Esophagus squamous epithelium (tissue), 5 donors: ENCODE measurements around the gene PRODH. TPM values are rescaled to one million over a fixed set of nuclear protein-coding genes. Genes with fewer than 3 reads are reported as not detected.

Experiments
- DNase-seq: peaks from one replicate; lab custom pipeline; 2025; lab: John Stamatoyannopoulos, UW
- H3K27ac ChIP-seq, 4 donors: fragments of 200-600 bp; sonication (generic); one replicate each; pipeline ENCODE4 v1.5.1; 2016 to 2019; ENCODE audit warnings: mild to moderate bottlenecking in 1 of 4
- H3K27me3 ChIP-seq, 4 donors: fragments of 200-600 bp; sonication (generic); 1 replicate in 3 of 4; 2 replicates in 1 of 4; pipeline versions ENCODE4 v1.5.1 to v1.6.0; 2017 to 2021; ENCODE audit warnings: antibody characterized with exemption in 1 of 4
- H3K36me3 ChIP-seq, 3 donors: fragments of 200-600 bp; sonication (generic); one replicate each; pipeline ENCODE4 v1.5.1; 2016 to 2019
- H3K4me1 ChIP-seq, 3 donors: fragments of 200-600 bp; sonication (generic); one replicate each; pipeline ENCODE4 v1.5.1; 2017 to 2019
- H3K4me3 ChIP-seq, 4 donors: fragments of 200-600 bp; sonication (generic); 1 replicate in 3 of 4; 2 replicates in 1 of 4; pipeline ENCODE4 v1.5.1; 2016 to 2019; ENCODE audit warnings: mild to moderate bottlenecking in 2 of 4, moderate library complexity in 1 of 4
- H3K9me3 ChIP-seq, 3 donors: fragments of 200-600 bp; sonication (generic); one replicate each; pipeline ENCODE4 v1.5.1; 2016 to 2019
- POLR2A ChIP-seq, 4 donors: fragments of 450-650 bp; IDR thresholded peaks; one replicate each; pipeline ENCODE4 v1.6.1; 2017; ENCODE audit warnings: antibody characterized with exemption in 4 of 4, mild to moderate bottlenecking in 4 of 4, moderate library complexity in 3 of 4
- WGBS, 2 donors: methylation state at CpG; one replicate each; pipeline ENCODE4 v1.1.5; 2018; 5-methylcytosine and 5-hydroxymethylcytosine counted together
- intact Hi-C: fragments of 100-400 bp; cut with DNase I; formaldehyde crosslinking; loops from one replicate; pipeline ENCODE4 v1.15.0; 2022
- total RNA-seq, 4 donors: library from RNA; depleted of rRNA; stranded (reverse); fragments of >200 nt; gene quantifications; one replicate each; pipeline ENCODE4 v1.1.0, GENCODE V29; 2016
- TF ChIP-seq, protein P1 (sequence below), 6 experiments: fragments of 450-650 bp in 4 of 6; fragments of 200-600 bp in 2 of 6; sonication (generic) in 2 of 6; IDR thresholded peaks; one replicate each; pipeline ENCODE4 v1.5.1; 2016 to 2019; ENCODE audit warnings: antibody characterized with exemption in 6 of 6, mild to moderate bottlenecking in 4 of 6, moderate library complexity in 4 of 6
- donor health status: DM: yes; HTN: yes; CAD: no.

Gene PRODH, protein sequence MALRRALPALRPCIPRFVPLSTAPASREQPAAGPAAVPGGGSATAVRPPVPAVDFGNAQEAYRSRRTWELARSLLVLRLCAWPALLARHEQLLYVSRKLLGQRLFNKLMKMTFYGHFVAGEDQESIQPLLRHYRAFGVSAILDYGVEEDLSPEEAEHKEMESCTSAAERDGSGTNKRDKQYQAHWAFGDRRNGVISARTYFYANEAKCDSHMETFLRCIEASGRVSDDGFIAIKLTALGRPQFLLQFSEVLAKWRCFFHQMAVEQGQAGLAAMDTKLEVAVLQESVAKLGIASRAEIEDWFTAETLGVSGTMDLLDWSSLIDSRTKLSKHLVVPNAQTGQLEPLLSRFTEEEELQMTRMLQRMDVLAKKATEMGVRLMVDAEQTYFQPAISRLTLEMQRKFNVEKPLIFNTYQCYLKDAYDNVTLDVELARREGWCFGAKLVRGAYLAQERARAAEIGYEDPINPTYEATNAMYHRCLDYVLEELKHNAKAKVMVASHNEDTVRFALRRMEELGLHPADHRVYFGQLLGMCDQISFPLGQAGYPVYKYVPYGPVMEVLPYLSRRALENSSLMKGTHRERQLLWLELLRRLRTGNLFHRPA
- 10 to 100 TPM in 1 of 4 donors, 1 to 10 TPM in 3; 3.0 to 14.7 (median 8.0) TPM for total RNA-seq

DNA sequence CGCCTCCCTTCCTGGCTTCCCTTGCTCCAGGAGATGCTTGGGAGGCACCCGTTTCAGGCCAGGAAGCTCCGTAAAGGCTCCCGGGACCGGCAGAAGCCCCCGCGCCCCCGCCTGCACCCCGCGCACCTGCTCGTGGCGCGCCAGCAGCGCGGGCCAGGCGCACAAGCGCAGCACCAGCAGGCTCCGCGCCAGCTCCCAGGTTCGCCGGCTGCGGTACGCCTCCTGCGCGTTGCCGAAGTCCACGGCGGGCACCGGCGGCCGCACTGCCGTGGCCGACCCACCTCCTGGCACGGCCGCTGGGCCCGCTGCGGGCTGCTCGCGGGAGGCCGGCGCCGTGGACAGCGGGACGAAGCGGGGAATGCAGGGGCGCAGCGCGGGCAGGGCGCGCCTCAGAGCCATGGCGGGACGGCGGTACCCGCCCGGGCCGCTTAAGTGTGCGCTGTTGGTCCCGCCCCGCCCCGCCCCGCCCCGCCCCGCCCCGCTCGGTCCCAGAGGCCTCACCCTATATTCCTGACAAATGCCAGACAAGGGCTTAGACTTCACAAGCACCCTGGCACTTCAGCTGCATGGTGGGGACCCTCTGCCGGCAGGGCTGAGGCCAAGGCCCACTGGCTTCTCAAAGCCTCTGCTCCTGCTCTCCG, at the start of gene PRODH:
PRODH (minus strand) TSS at position 405 of the 641 bp plus-strand sequence; CDS start at position 399, 6 bp downstream.
- Histone ChIP-seq H3K9me3 (no peaks in the 10 kb centered on the region), H3K4me3 (no peak within 1 kb of the TSS), H3K36me3 (no peaks in the 10 kb centered on the region), H3K27ac (no peak within 1 kb of the TSS), H3K27me3 (no peaks in the 10 kb centered on the region), H3K4me1 (no peaks in the 10 kb centered on the region)
- no peak for DNase-seq
- intact Hi-C loops = no loop called here
- TF ChIP-seq, protein P1, sequence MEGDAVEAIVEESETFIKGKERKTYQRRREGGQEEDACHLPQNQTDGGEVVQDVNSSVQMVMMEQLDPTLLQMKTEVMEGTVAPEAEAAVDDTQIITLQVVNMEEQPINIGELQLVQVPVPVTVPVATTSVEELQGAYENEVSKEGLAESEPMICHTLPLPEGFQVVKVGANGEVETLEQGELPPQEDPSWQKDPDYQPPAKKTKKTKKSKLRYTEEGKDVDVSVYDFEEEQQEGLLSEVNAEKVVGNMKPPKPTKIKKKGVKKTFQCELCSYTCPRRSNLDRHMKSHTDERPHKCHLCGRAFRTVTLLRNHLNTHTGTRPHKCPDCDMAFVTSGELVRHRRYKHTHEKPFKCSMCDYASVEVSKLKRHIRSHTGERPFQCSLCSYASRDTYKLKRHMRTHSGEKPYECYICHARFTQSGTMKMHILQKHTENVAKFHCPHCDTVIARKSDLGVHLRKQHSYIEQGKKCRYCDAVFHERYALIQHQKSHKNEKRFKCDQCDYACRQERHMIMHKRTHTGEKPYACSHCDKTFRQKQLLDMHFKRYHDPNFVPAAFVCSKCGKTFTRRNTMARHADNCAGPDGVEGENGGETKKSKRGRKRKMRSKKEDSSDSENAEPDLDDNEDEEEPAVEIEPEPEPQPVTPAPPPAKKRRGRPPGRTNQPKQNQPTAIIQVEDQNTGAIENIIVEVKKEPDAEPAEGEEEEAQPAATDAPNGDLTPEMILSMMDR (IDR thresholded peaks at IDR 0.05) = no peak
- TF ChIP-seq POLR2A (IDR thresholded peaks at IDR 0.05) = no peak
- no CpG with 5 or more reads among the region's 67 CpGs for WGBS, 2 donors

DNA sequence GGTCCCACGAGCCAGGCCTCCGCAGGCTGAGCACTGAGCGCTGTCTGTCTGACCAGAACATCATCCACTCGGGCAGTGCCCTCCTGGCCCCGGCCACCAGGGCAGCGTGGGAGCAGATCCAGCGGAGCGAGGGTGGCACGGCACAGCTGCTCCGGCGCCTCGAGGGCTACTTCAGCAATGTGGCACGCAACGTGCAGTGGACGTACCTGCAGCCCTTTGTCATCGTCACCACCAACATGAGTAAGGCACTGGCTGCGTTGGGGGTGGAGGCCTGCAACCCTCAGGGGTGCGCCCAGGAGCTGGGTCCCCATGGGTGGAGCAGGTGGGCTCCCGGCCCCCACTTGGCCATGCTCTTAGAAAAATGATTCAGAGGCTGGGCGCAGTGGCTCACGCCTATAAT, 49.7 kb upstream of the PRODH start:
- Histone ChIP-seq H3K9me3 (peaks cover 0 to 4% (median 0%) of the 10 kb centered on the region in 3 donors), H3K4me1 (no peaks in the 10 kb centered on the region), H3K4me3 (no peak overlapping the region), H3K27me3 (peaks cover 0 to 67% (median 0%) of the 10 kb centered on the region in 4 donors), H3K27ac (no peak overlapping the region), H3K36me3 (no peaks in the 10 kb centered on the region)
- intact Hi-C loops = no loop called here
- TF ChIP-seq POLR2A (IDR thresholded peaks at IDR 0.05) = no peak
- TF ChIP-seq, protein P1 (IDR thresholded peaks at IDR 0.05) = no peak
- no peak for DNase-seq
- 86 to 91% methylated on average over 3 to 14 of the region's 21 CpGs for WGBS, 2 donors

DNA sequence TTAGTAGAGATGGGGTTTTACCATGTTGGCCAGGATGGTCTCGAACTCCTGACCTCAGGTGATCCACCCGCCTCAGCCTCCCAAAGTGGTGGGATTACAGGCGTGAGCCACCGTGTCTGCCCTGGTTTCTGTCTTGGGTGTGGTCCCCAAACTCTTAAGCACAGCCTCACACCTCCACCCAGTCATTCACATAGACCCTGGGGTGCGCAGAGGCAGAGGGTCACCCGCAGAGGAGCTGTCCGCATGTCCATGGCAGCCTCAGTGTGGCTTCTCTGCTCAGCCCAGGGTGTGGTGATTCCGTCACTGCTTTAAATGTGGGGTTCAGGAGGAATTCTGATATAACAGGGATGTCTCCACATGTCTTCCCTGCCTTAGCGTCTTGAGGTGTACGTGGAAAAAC, 48.5 kb upstream of the PRODH start:
- H3K9me3 ChIP-seq = peaks cover 0 to 8% (median 0%) of the 10 kb centered on the region in 3 donors
- H3K27me3 ChIP-seq = peaks cover 0 to 56% (median 0%) of the 10 kb centered on the region in 4 donors
- H3K27ac ChIP-seq = no peak overlapping the region
- H3K36me3 ChIP-seq = no peaks in the 10 kb centered on the region
- no peak overlapping the region for H3K4me3 ChIP-seq
- DNase-seq = no peak
- intact Hi-C loops = no loop called here
- no peaks in the 10 kb centered on the region for H3K4me1 ChIP-seq
- TF ChIP-seq POLR2A (IDR thresholded peaks at IDR 0.05) = no peak
- TF ChIP-seq, protein P1 (IDR thresholded peaks at IDR 0.05) = no peak
- 75% methylated on average over 5 to 10 of the region's 10 CpGs for WGBS, 2 donors

DNA sequence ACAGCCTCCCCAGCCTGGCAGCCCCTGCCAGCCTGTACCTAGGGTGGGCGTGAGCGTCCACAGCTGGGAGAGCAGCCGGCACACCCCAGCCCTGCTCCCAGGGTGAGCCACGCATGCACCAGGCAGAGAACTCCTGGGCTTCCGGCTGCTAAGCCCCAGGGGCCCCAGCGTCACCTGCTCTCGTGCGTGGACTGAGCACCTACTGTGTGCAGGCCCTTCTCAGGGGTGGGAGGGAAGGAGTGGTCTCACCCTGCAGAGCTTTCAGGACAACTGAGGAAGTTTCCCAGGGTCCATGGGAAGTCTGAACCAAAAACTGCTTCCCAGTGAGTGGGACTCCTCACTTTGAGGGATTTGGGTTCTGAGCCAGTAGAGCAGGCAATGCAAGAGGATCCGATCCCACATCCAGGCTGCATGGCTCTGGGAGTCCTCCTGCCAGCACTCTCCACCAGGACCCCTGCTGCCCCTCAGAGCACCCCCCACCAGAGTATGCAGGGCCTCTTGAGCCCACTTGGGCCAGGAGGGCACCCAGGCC, 47.1 kb upstream of the PRODH start:
- intact Hi-C loops = no loop called here
- Histone ChIP-seq H3K4me3 (no peak overlapping the region), H3K4me1 (no peaks in the 10 kb centered on the region), H3K36me3 (no peaks in the 10 kb centered on the region), H3K27ac (no peak overlapping the region), H3K27me3 (peaks cover 0 to 53% (median 0%) of the 10 kb centered on the region in 4 donors), H3K9me3 (peaks cover 0 to 8% (median 0%) of the 10 kb centered on the region in 3 donors)
- TF ChIP-seq, protein P1 (IDR thresholded peaks at IDR 0.05) = no peak
- TF ChIP-seq POLR2A (IDR thresholded peaks at IDR 0.05) = no peak
- no peak for DNase-seq
- WGBS, 2 donors = 67 to 100% methylated on average over 1 to 2 of the region's 9 CpGs
